Measurements from ENCODE around the gene MFSD2B.
"Not testable (repeated sequence)": the region's sequence is repeated elsewhere in the genome, so short reads cannot be mapped to it uniquely, and the experiment has no call there.

DNA sequence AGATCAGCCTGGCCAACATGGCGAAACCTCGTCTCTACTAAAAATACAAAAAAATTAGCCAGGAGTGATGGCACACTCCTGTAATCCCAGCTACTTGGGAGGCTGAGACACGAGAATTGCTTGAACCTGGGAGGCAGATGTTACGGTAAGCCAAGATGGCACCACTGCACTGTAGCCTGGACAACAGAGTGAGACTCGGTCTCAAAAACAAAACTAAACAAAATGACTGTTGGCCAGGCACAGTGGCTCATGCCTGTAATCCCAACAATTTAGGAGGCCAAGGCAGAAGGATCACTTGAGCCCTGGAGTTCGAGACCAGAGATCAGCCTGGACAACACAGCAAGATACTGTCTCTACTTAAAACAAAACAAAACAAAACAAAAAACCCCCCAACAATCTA lies 33.2 kb downstream of the MFSD2B start:
- TF ChIP-seq, protein P1, sequence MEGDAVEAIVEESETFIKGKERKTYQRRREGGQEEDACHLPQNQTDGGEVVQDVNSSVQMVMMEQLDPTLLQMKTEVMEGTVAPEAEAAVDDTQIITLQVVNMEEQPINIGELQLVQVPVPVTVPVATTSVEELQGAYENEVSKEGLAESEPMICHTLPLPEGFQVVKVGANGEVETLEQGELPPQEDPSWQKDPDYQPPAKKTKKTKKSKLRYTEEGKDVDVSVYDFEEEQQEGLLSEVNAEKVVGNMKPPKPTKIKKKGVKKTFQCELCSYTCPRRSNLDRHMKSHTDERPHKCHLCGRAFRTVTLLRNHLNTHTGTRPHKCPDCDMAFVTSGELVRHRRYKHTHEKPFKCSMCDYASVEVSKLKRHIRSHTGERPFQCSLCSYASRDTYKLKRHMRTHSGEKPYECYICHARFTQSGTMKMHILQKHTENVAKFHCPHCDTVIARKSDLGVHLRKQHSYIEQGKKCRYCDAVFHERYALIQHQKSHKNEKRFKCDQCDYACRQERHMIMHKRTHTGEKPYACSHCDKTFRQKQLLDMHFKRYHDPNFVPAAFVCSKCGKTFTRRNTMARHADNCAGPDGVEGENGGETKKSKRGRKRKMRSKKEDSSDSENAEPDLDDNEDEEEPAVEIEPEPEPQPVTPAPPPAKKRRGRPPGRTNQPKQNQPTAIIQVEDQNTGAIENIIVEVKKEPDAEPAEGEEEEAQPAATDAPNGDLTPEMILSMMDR (IDR thresholded peaks at IDR 0.05; ENCODE audit: extremely low read depth in 1 of 2, insufficient read depth in 1 of 2, low read depth in 1 of 2, low read length in 2 of 2) = not testable (repeated sequence)
- TF ChIP-seq POLR2AphosphoS5 (IDR thresholded peaks at IDR 0.05; ENCODE audit: insufficient read depth, low read depth, low read length); POLR2A (IDR thresholded peaks at IDR 0.05; ENCODE audit: low read depth, low read length); JUN (IDR thresholded peaks at IDR 0.05; ENCODE audit: borderline replicate concordance, insufficient read depth, insufficient read length, low read depth); EZH2 (IDR thresholded peaks at IDR 0.05; ENCODE audit: borderline replicate concordance, low read depth, low read length, severe bottlenecking); MYC (IDR thresholded peaks at IDR 0.05; ENCODE audit: low read depth, low read length); FOS (IDR thresholded peaks at IDR 0.05; ENCODE audit: borderline replicate concordance, insufficient read depth, low read length); GATA2 (IDR thresholded peaks at IDR 0.05; ENCODE audit: insufficient read depth, insufficient read length, low read depth, low read length): not testable (repeated sequence)
- TF ChIP-seq, protein P2, sequence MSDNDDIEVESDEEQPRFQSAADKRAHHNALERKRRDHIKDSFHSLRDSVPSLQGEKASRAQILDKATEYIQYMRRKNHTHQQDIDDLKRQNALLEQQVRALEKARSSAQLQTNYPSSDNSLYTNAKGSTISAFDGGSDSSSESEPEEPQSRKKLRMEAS (IDR thresholded peaks at IDR 0.05; ENCODE audit: insufficient read depth, insufficient read length) = not testable (repeated sequence)
